Spleen (tissue), 11 donors: ENCODE data around the gene KLF6. TPM values are rescaled to one million over a fixed set of nuclear protein-coding genes. Genes with fewer than 3 reads are reported as not detected.

Experiments used
- DNase-seq: peaks from one replicate; pipeline ENCODE4 v3.0.0-alpha.2; 2020
- H3K27ac ChIP-seq, 8 donors: fragments of 200-600 bp; sonication (generic) in 7 of 8; 1 replicate in 4 of 8; 2 replicates in 4 of 8; pipeline versions ENCODE4 v1.5.0 to v1.8.0; 2016 to 2021; ENCODE audit warnings: inconsistent platforms in 4 of 8, mild to moderate bottlenecking in 4 of 8, moderate library complexity in 1 of 8
- H3K27me3 ChIP-seq, 7 donors: fragments of 200-600 bp; sonication (generic) in 6 of 7; replicated peaks in 1 of 7; 1 replicate in 4 of 7; 2 replicates in 3 of 7; pipeline versions ENCODE4 v1.5.0 to v1.8.0; 2016 to 2021; ENCODE audit warnings: inconsistent platforms in 3 of 7, mild to moderate bottlenecking in 1 of 7
- H3K36me3 ChIP-seq, 6 donors: fragments of 200-600 bp; sonication (generic) in 5 of 6; 1 replicate in 4 of 6; 2 replicates in 2 of 6; pipeline versions ENCODE4 v1.5.0 to v1.8.0; 2016 to 2021; ENCODE audit warnings: inconsistent platforms in 2 of 6
- H3K4me1 ChIP-seq, 6 donors: fragments of 200-600 bp; sonication (generic) in 5 of 6; 1 replicate in 3 of 6; 2 replicates in 3 of 6; pipeline versions ENCODE4 v1.5.0 to v1.8.0; 2016 to 2021; ENCODE audit warnings: inconsistent platforms in 3 of 6
- H3K4me3 ChIP-seq, 8 donors: fragments of 200-600 bp; sonication (generic) in 7 of 8; 1 replicate in 4 of 8; 2 replicates in 4 of 8; pipeline versions ENCODE4 v1.5.0 to v1.8.0; 2016 to 2021; ENCODE audit warnings: inconsistent platforms in 4 of 8, mild to moderate bottlenecking in 4 of 8, moderate library complexity in 2 of 8
- H3K9me3 ChIP-seq, 8 donors: fragments of 200-600 bp; sonication (generic) in 7 of 8; 1 replicate in 4 of 8; 2 replicates in 4 of 8; pipeline versions ENCODE4 v1.5.0 to v1.8.0; 2016 to 2021; ENCODE audit warnings: inconsistent platforms in 4 of 8
- CTCF ChIP-seq, 11 experiments: fragments of 200-600 bp in 7 of 11; fragments of 450-650 bp in 4 of 11; sonication (generic) in 4 of 11; IDR thresholded peaks in 8 of 11; conservative IDR thresholded peaks in 3 of 11; 1 replicate in 7 of 11; 2 replicates in 4 of 11; pipeline versions ENCODE4 v1.4.0 to v1.8.0; 2016 to 2021; ENCODE audit warnings: antibody characterized with exemption in 11 of 11, inconsistent platforms in 4 of 11, mild to moderate bottlenecking in 1 of 11
- POLR2A ChIP-seq, 3 donors: fragments of 450-650 bp; IDR thresholded peaks; one replicate each; pipeline ENCODE4 v1.5.1; 2017; ENCODE audit warnings: antibody characterized with exemption in 3 of 3, mild to moderate bottlenecking in 1 of 3
- POLR2AphosphoS5 ChIP-seq, 3 donors: sonication (generic); formaldehyde crosslinking; IDR thresholded peaks; one replicate each; pipeline ENCODE4 v1.5.1; 2017; ENCODE audit warnings: antibody characterized with exemption in 3 of 3
- WGBS, 5 donors: extraction: QIAGEN DNeasy Blood & Tissue Kit in 3 of 5; methylation state at CpG; one replicate each; pipeline versions ENCODE4 v1.1.5 to v1.1.7; 2013 to 2018; 5-methylcytosine and 5-hydroxymethylcytosine counted together
- intact Hi-C: fragments of 100-400 bp; cut with DNase I; formaldehyde crosslinking; loops from one replicate; pipeline ENCODE4 v1.15.0; 2023; ENCODE audit warnings: low total_unique reads
- polyA plus RNA-seq, 3 donors: library from polyadenylated mRNA; stranded (reverse); fragments of 200-250 nt; gene quantifications; one replicate each; pipeline ENCODE4 v1.2.1, GENCODE V29; 2013
- total RNA-seq, 7 donors: library from RNA; depleted of rRNA in 3 of 7; stranded (reverse); fragments of >200 nt in 3 of 7; fragmentation: NEBNext Ultra II Directional in 4 of 7; extraction: Animal tissue kit (Norgen Biotek cat#: 25700) in 4 of 7; gene quantifications; one replicate each; pipeline versions ENCODE4 v1.1.0 to v1.2.1, GENCODE V29; 2016 to 2021
- donor health status: healthy with polysubstance abuse.
- donor health status: DM: no; HTN: no; CAD: no; lungs with moderate emphysema.
- donor health status: DM: no; HTN: no; CAD: no.
- donor health status: Bipolar disorder and iron deficiency.
- donor health status: healthy.
- donor health status: DM: no; HTN: no; CAD: no.
- donor health status: DM: yes; HTN: yes; CAD: no.

KLF6 gene
- total and polyA plus RNA-seq, 10 donors: 18.8 to 211 (median 92.2) TPM

DNA sequence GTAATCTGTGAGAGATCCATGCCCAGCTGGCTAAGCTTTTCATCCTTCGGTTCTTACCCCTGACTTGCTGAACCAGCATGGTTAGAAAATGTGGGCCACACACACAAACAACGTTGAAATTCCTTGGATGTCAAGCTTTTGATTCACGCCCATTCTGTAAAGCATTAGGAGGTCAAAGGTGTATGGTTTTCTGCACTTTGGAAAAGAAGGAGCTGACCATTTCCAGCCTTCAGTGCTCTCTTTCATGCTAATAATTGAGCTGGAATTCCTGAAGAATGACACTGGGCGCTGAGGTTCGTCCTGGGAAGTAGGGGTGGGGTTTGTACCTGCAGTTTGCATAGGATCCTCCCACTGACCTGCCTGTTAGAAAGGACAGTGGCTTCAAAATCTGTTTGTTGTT, 23.1 kb downstream of the KLF6 start:
- intact Hi-C loops: no loop called here
- peak overlapping the region; percentile 10 to 77 (median 72) for H3K27ac ChIP-seq
- H3K9me3 ChIP-seq: no peaks in the 10 kb centered on the region
- H3K36me3 ChIP-seq: no peaks in the 10 kb centered on the region
- 88 to 96% (median 94%) methylated on average over 5 of the region's 5 CpGs for WGBS, 5 donors
- DNase-seq: no peak
- peaks cover 25 to 100% (median 64%) of the 10 kb centered on the region in 6 donors for H3K4me1 ChIP-seq
- TF ChIP-seq CTCF (IDR thresholded peaks at IDR 0.05 in 8 of 11, conservative IDR thresholded peaks at IDR 0.05 in 3 of 11): no peak
- no peak for TF ChIP-seq POLR2AphosphoS5 (IDR thresholded peaks at IDR 0.05)
- TF ChIP-seq POLR2A (IDR thresholded peaks at IDR 0.05): no peak
- H3K27me3 ChIP-seq: no peaks in the 10 kb centered on the region
- no peak overlapping the region for H3K4me3 ChIP-seq

- intact Hi-C loops: no loop called here
- Histone ChIP-seq H3K4me1 (peaks cover 25 to 100% (median 63%) of the 10 kb centered on the region in 6 donors), H3K36me3 (no peaks in the 10 kb centered on the region), H3K27me3 (no peaks in the 10 kb centered on the region), H3K4me3 (no peak overlapping the region), H3K27ac (peak overlapping the region; percentile 10 to 77 (median 72)), H3K9me3 (no peaks in the 10 kb centered on the region)
- no peak for DNase-seq
- 57 to 72% (median 64%) methylated on average over 8 of the region's 8 CpGs for WGBS, 5 donors
- TF ChIP-seq POLR2A (IDR thresholded peaks at IDR 0.05): no peak
- no peak for TF ChIP-seq POLR2AphosphoS5 (IDR thresholded peaks at IDR 0.05)
- no peak for TF ChIP-seq CTCF (IDR thresholded peaks at IDR 0.05 in 8 of 11, conservative IDR thresholded peaks at IDR 0.05 in 3 of 11)
Observed at GRCh38 chr10:3761021-3761686, 23.9 kb downstream of the KLF6 start.

GRCh38 chr10:3760083-3760482, 24.9 kb downstream of the KLF6 start:
- Histone ChIP-seq H3K27me3 (no peaks in the 10 kb centered on the region), H3K36me3 (no peaks in the 10 kb centered on the region), H3K27ac (peak overlapping the region in 4 of 8 donors; percentile 56 to 77 (median 76)), H3K9me3 (no peaks in the 10 kb centered on the region), H3K4me1 (peaks cover 17 to 100% (median 53%) of the 10 kb centered on the region in 6 donors), H3K4me3 (no peak overlapping the region)
- DNase-seq: no peak
- WGBS, 5 donors: 95 to 99% (median 96%) methylated on average over 14 of the region's 14 CpGs
- no peak for TF ChIP-seq CTCF (IDR thresholded peaks at IDR 0.05 in 8 of 11, conservative IDR thresholded peaks at IDR 0.05 in 3 of 11)
- TF ChIP-seq POLR2A (IDR thresholded peaks at IDR 0.05): no peak
- TF ChIP-seq POLR2AphosphoS5 (IDR thresholded peaks at IDR 0.05): no peak
- intact Hi-C loops: no loop called here

GRCh38 chr10:3759397-3759796, 25.6 kb downstream of the KLF6 start:
- no peaks in the 10 kb centered on the region for H3K27me3 ChIP-seq
- intact Hi-C loops: no loop called here
- TF ChIP-seq POLR2AphosphoS5 (IDR thresholded peaks at IDR 0.05) (no peak), POLR2A (IDR thresholded peaks at IDR 0.05) (no peak), CTCF (IDR thresholded peaks at IDR 0.05 in 8 of 11, conservative IDR thresholded peaks at IDR 0.05 in 3 of 11) (no peak)
- peak overlapping the region in 1 of 8 donors; percentile 74 for H3K27ac ChIP-seq
- peaks cover 15 to 95% (median 47%) of the 10 kb centered on the region in 6 donors for H3K4me1 ChIP-seq
- DNase-seq: no peak
- WGBS, 5 donors: 70 to 84% (median 81%) methylated on average over 2 of the region's 2 CpGs
- no peaks in the 10 kb centered on the region for H3K36me3 ChIP-seq
- H3K9me3 ChIP-seq: no peaks in the 10 kb centered on the region
- no peak overlapping the region for H3K4me3 ChIP-seq
